GM20431 (cell line): Measurements from ENCODE around the gene ITGAD.
"Not testable (repeated sequence)": the region's sequence is repeated elsewhere in the genome, so short reads cannot be mapped to it uniquely, and the experiment has no call there.

ENCODE experiments used
- in situ Hi-C: fragments of 300-500 bp; cut with MseI, MboI; formaldehyde crosslinking; loops from one replicate; pipeline ENCODE4 v1.15.0; 2020; ENCODE audit warnings: low sequenced_read_pairs; ENCODE audit not compliant: unreplicated experiment

ITGAD gene

DNA sequence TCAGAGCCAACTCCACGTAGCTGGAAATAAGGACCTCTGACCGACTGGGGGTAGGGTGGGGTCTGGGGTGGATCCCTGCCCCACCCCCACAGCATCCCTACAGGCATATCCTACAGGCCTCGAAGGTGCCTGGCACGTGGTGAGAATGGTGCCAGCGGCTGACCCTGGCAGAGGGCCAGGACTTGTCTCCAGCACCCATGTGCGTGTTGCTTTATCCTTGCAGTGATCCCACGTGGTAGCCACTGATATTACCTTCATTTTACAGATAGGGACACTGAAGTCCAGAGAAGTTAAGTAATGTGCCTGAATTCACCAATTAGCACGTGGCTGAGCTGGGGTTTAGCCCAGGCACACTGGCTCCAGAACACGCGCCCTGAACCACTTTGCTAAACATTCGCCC, 8.3 kb downstream of the ITGAD start:
- in situ Hi-C loops: no loop called here

DNA sequence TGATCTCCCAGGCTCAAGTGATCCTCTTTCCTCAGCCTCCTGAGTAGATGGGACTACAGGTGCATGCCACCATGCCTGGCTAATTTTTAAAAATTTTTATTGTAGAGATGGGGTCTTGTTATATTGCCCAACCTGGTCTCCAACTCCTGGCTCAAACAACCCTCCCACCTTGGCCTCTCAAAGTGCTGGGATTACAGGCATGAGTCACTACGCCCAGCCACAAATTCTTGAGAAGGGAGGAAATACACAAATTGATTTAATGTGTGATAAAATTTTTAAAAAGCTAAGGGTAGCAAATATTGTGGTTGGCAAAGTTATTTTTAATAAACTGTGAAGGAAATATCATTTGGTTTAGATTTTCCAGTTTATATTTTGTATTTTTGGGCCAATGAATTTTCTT, 9.6 kb downstream of the ITGAD start:
- in situ Hi-C loops: no loop called here

DNA sequence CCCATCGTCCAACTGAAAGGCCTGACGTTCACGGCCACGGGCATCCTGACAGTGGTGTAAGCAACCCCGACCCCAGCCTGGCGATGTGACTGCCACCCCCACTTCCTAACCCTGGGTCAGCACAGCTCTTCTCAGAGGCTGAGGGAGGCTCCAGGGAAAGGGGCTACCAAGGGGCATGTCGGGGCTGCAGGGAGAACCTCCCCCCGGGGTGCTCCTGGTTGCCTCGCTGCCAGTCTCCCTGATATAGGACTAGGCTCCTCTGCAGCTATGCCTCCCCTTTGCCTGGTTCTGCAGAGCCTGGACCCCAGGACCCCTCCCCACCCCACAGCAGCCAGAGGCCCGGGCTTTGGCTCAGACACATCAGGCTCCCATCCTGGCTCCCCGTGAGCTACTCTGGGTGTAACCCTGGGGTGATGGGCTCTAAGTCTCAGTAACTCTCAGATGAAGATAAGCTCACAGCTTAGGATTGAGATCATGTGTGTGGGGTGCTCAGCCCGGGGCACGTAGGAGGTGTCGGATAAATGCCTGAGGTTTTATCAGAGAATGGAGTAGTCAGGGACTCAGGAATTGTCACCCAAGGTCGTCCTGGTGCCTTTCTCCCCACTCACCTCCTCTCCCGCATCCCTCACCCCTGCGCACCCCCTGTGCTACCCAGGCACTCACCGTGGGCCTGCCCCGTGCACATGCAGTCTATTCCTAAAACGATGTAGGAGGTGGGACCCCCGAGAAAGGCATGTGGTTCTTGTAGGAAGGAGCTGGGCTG, 10.6 kb downstream of the ITGAD start:
- in situ Hi-C loops: no loop called here

DNA sequence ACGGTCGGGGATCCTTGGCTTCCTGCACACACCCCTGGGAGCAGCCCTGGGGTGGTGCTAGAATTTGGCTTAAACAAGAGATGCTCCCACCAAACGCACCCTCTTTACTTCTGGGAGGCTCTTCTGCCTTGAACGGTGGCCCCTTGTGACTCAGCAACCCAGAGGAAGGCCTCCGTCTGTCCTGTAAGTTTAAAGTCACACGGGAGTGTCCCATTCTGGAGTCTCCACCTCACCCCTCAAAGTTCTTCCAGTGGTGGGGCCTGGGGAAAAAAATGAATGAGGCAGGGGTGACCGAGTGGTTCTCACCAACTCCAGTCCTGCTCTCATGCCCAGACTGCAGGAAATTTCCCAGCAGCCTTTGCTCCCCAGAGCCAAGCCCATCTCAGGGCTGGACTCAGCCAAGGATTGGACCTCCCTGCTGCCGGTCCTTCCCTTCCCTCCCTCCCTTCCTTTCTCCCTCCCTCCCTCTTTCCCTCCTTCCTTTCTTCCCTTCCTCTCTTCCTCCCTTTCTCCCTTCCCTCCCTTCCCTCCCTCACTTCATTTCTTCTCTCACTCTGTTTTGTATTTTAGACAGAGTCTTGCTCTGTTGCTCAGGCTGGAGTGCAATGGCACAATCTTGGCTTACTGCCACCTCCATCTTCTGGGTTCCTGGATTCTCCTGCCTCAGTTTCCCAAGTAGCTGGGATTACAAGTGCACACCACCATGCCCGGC, 11.4 kb downstream of the ITGAD start:
- in situ Hi-C loops: no loop called here

DNA sequence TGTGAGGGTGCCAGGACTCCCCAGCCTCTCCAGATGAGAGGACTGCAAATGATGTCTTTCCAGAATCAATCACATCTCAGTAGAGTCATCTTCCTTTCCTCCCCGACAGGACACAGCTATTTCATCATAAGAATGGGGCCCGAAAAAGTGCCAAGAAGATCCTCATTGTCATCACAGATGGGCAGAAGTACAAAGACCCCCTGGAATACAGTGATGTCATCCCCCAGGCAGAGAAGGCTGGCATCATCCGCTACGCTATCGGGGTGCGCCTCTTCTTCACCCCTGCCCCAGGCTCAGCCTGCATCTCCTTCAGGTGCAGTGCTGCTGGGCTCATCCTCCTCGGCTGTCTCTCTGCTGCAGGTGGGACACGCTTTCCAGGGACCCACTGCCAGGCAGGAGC, 14.3 kb downstream of the ITGAD start:
- in situ Hi-C loops: no loop called here

DNA sequence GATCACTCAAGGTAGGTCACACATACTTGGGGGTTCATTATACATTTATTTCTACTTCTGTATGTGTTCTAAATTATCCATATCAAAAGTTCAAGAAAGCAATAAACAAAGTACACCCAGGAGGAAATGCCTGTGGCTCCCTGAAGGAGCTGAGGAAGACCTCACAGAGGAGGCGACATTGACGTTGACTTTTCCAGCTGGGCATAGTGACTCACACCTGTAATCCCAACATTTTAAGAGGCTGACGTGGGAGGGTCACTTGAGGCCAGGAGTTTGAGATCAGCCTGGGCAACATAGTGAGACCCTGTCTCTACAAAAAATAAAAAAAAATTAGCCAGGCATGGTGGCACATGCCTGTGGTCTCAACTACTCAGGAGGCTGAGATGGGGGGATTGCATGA, 16.3 kb downstream of the ITGAD start:
- in situ Hi-C loops: no loop called here

DNA sequence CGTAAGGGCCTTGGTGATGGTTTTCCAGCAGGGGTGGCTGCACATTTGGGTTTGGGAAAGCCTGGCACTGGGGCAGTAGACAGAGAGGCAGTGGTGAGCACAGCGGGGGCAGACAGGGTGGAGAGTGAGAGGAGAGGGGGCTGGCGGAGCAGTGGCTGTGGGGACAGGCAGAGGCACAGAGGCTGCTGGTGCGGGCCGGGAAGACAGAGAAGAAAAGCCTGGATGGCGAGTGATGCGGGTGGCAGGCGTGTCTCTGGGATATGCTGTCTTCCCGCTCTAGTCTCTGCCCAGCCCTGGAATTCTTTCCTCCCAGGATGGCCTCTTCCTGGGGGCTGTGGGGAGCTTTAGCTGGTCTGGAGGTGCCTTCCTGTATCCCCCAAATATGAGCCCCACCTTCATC, 16.9 kb downstream of the ITGAD start:
- in situ Hi-C loops: no loop called here

DNA sequence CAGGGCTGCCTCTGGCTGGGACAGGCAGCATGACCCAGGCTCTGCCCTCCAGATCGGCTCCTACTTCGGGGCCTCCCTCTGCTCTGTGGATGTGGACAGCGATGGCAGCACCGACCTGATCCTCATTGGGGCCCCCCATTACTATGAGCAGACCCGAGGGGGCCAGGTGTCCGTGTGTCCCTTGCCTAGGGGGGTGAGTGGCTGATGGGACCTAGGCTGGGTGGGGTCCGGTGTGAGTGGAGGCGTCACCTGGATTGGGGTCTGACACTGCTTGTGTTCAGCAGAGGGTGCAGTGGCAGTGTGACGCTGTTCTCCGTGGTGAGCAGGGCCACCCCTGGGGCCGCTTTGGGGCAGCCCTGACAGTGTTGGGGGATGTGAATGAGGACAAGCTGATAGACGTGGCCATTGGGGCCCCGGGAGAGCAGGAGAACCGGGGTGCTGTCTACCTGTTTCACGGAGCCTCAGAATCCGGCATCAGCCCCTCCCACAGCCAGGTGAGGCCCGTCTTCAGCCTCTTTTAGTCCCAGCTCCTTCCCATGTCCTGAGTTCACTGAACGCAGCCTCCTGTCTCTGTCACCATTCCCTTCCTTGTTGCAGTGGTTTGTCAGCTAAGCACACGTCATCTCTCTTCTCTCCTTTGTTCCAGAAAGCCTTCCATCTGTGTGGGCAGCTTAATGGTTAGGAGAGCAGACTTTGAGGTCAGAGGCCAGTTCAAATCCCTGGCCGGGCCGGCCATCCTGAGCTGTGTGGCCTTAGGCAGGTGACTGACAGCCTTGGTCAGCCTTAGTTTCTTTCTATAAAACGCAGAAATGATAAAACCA, 18.1 kb downstream of the ITGAD start:
- in situ Hi-C loops: no loop called here

DNA sequence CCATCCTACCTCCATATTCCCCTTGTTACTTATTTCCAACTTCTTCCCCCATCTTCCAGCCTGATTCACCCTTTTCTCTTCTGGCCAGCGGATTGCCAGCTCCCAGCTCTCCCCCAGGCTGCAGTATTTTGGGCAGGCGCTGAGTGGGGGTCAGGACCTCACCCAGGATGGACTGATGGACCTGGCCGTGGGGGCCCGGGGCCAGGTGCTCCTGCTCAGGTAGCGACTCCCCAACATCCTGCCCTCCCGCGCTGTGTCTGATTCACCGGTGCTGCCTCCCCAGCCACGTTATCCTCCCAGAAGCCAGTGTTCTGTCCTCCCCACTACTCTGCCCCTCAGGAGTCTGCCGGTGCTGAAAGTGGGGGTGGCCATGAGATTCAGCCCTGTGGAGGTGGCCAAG, 19.6 kb downstream of the ITGAD start:
- in situ Hi-C loops: no loop called here

DNA sequence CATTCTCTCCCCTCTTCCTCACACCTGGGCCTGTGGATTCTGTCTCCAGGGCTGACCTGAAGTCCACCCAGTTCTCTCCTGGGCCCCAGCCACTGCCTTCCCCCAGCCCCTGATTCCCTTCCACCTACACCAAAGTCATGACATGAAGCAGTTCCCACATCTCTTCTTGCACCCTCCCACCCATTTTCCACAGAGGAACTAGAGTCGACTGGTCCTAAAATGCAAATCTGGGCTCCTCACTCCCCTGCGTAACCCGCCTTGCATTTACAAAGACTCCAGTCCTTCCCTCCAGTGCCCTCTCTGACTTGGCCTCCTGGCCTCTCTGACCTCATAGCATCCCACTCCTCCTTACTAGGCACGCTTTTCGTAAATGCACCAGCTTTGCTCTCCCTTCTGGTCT, 20.2 kb downstream of the ITGAD start:
- in situ Hi-C loops: no loop called here

DNA sequence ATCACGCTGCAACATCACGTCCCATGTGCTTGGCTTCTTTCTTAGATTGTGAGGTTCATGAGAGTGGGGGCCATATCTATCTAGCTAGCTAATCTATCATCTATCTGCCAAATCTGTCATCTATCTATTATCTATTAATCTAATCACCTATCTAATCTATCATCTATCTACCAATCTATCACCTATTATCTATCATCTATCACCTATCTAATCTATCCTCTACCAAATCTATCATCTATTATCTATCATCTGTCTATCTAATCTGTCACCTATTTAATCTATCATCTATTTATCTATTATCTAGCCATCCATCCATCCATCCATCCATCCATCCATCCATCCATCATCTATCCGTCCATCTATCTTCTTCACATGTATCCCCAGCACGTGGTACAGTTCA, 20.8 kb downstream of the ITGAD start:
- in situ Hi-C loops: no loop called here

DNA sequence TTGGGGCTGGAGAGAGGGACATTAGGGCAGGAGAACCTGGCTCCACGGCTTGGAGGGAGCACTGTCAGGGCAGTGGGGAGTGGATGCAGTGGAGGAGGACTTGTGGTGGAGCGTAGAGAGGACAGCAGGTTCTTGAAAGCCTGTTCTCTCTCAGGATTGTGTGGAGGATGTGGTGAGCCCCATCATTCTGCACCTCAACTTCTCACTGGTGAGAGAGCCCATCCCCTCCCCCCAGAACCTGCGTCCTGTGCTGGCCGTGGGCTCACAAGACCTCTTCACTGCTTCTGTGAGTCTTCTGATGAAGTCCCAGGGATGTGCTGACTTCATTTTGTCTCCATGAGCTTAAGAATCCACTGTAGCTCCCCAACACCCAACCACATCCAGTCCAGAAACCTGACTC, 21.6 kb downstream of the ITGAD start:
- in situ Hi-C loops: no loop called here

DNA sequence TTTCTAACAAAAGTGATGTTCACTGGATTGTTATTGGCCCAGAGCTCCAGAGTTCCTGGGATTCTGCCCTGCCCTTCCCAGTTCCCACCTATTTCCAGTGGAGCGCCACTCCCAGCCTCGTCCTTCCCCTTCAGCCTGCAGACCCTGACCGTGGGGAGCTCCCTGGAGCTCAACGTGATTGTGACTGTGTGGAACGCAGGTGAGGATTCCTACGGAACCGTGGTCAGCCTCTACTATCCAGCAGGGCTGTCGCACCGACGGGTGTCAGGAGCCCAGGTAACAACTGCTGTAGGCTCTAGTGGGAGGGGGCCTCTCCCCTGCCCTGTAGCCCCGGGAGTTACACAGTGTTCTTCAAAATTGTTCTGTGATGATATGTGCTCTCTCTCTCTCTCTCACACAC, 23.2 kb downstream of the ITGAD start:
- in situ Hi-C loops: no loop called here

DNA sequence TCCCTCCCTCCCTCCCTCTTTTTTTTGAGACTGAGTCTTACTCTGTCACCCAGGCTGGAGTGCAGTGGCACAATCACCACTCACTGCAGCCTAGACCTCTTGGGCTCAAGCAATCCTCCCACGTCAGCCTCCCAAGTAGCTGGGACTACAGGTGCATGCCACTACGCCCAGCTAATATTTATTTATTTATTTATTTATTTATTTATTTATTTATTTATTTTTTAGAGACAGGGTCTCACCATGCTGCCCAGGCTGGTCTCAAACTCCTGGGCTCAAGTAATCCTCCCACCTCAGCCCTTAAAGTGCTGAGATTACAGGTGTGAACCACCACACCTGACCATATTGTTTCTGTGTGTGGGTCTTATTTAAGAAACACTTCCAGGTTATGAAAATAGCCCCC, 23.9 kb downstream of the ITGAD start:
- in situ Hi-C loops: not testable (repeated sequence)

DNA sequence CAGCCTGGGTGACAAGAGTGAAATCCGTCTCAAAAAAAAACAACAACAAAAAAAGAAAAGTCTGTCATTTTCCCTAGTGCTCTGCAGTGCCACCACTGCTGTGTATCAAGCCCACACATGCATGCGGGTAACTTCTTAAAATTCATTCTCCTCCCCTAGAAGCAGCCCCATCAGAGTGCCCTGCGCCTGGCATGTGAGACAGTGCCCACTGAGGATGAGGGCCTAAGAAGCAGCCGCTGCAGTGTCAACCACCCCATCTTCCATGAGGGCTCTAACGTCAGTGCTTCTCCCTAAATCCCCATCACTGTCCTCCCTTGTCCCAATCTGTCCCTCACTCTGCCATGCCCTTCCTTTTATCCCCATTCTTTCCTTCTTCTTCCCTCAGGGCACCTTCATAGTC, 24.8 kb downstream of the ITGAD start:
- in situ Hi-C loops: no loop called here

DNA sequence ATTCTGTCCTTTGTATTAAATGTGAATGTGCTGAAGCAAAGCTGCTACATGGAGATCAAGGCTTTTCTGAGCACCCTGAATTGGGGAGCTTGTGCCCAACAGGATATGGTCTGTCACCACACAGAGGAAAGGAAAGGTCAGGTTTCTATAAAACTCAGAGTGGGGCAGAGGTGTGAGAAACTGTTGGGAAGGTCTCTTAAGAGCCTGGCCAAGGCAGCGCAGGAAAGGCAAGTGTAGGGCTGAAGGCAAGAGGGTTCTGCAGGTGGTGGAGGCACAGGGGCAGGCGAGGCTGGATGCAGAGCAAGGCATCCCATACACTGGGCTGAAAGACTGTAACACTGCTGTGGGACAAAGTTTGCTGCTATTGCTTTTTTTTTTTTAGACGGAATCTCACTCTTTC, 26.9 kb downstream of the ITGAD start:
- in situ Hi-C loops: no loop called here

DNA sequence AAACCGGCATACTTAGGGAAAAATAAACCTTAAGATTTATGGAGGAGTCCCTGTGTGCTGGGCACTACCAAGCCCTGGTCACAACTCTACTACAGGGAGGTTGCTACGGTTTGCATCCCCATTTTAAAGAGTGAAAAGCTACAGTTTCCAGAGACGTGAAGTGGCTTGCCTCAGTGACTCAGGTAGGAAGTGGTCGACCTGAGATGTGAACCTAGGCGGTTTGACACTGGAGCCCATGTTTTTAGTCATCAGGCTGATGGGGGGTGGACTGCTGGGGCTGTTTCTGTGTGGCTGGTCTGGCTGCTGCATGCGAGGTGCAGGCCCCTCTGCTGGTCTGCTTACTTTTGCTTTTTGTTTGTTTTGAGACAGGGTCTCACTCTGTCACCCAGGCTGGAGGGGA, 28.5 kb downstream of the ITGAD start:
- in situ Hi-C loops: no loop called here

DNA sequence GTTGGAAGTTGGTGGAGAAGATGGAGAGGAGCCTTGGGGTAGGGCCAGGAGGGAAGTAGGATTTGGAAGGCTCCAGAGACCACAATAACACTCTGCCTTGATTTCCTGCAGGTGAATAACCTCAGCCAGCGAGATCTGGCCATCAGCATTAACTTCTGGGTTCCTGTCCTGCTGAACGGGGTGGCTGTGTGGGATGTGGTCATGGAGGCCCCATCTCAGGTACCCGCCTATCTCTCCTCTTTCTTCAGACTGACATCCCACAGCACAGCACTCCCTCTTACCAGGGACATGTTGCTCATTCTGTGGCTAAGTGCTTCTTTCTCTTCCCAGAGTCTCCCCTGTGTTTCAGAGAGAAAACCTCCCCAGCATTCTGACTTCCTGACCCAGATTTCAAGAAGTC, 30.1 kb downstream of the ITGAD start:
- in situ Hi-C loops: no loop called here

DNA sequence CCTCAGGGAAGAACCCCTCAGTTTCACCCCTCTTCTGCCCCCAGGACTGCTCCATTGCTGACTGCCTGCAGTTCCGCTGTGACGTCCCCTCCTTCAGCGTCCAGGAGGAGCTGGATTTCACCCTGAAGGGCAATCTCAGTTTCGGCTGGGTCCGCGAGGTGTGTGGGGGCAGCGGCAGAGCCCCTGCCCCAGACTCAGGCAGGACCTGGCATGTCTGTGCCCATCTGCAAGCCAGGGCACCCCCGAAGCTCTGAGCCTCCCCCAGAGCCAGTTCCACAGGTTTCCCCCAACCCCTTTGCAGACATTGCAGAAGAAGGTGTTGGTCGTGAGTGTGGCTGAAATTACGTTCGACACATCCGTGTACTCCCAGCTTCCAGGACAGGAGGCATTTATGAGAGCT, 30.7 kb downstream of the ITGAD start:
- in situ Hi-C loops: no loop called here

DNA sequence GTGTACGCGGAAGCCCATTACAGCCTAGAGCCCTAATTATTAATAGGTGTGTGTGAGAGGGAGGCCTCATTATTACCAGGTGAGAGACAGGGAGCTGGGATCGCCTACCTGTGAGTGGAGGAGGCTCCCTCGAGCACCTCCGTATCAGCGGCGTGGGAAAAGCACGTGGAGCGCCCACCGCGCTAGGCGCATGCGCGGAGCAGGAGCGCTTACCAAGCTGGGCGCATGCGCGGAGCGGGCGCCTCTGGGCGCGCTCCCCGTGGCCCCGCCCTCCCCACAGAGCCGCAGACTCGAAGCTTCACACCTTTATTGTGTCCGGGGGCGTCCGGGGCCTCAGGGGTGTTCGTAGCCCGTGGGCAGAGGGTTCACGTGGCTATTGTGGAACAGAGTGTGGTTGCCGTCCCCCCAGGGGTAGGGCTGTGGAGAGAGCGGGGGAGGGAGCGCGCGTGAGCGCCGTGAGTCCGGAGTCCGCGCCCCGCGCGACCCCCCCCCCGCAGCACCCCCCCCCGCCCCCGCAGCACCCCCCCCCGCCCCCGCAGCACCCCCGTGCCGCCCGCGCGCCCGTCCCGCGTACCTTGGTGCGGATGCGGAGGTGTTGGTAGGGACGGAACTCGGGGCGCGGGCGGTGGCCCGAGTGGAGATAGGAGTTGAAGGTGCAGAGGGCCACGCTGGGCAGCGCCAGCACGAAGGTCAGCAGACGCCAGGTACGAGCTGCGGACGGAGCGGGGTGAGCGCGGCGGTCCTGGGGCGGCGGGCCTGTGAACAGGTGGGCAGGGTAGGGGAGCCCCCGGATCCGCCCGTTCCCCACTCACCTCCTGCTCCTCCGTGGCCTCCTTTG, 34.5 kb downstream of the ITGAD start:
- in situ Hi-C loops: loop anchor here (25.0 kb wide), 1 partner anchor 440 kb away; the partner anchor contains the start of gene HSD3B7
